ENCODE measurements around the gene SNX9.

GRCh38 chr6:157895585-157895984, 72.5 kb downstream of the SNX9 start:
- TF ChIP-seq CTCF (IDR thresholded peaks at IDR 0.05), result no peak
- TF ChIP-seq POLR2A (IDR thresholded peaks at IDR 0.05), result no peak
